Measurements from ENCODE around the gene PTGDR.

DNA sequence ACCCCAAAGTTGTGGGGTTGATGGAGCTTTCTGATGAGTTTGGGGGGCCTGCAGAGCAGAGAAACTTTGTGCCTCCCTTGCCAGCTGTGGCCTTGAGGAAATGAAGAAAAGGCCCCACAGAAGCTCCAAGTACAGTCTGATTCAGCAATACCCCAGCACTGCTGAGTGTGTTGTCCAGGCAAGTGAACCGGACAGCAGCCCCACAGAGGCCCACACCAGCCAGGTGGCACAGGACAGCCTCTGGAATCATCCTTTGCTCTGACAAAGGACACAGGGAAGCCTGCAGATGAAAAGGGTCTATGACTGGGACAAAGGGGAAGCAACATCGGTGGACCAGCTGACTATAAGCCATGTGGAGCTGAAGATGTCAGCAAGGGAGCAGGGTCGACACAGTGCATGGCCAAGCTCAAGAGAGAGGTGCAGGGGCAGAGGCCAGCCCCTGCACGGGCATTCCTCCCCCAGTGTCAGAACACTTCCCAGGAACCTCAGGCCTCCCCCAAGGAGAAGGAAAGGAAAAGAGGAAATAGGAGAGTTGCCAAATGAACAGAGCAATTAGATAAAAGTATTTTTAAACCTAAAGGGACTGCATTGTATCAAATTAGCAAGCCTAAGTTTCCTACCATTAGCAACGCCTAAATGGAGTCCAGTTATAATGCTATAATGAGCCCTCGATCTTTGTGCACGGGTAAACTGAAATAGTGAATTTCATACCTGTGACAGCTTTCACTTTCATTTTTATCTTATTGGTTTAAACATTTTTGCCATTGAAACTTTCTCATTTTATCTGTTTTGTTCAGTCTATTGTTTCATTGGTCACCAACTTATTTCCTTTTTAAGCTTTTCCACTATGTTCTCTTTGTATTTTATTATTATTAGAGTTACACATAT lies 46.3 kb upstream of the PTGDR start:
- no peak for TF ChIP-seq YY1 (IDR thresholded peaks at IDR 0.05; ENCODE audit: insufficient read depth, insufficient read length)
- no peak for TF ChIP-seq SUZ12 (IDR thresholded peaks at IDR 0.05; ENCODE audit: extremely low read depth, insufficient read depth, insufficient read length)
- no peak for TF ChIP-seq ZNF274 (IDR thresholded peaks at IDR 0.05; ENCODE audit: low read depth, low read length)
